Psoas muscle (tissue), 8 donors: ENCODE measurements around the gene ZBTB14. TPM values are rescaled to one million over a fixed set of nuclear protein-coding genes. Genes with fewer than 3 reads are reported as not detected.

Experiments used
- ATAC-seq, 4 donors: fragments of 200-7000 bp; cut with Tn5 transposase; one replicate each; pipeline ENCODE4 v1.9.1; 2020; ENCODE audit warnings: moderate library complexity in 3 of 4, mild to moderate bottlenecking in 2 of 4
- DNase-seq, 2 donors: peaks; one replicate each; pipeline ENCODE4 v3.0.0-alpha.2; 2020
- H3K27ac ChIP-seq: fragments of 200-600 bp; one replicate; pipeline ENCODE4 v1.8.0; 2022
- H3K27me3 ChIP-seq, 3 donors: fragments of 200-600 bp in 1 of 3; one replicate each; pipeline versions ENCODE4 v1.6.1 to v1.8.0; 2013 to 2022; ENCODE audit warnings: low read length in 2 of 3, mild to moderate bottlenecking in 2 of 3, moderate library complexity in 1 of 3; ENCODE audit not compliant: insufficient read depth in 3 of 3
- H3K36me3 ChIP-seq, 2 donors: fragments of 200-600 bp in 1 of 2; one replicate each; pipeline versions ENCODE4 v1.6.1 to v1.8.0; 2013 to 2022; ENCODE audit warnings: low read depth in 1 of 2, mild to moderate bottlenecking in 1 of 2, moderate library complexity in 1 of 2; ENCODE audit not compliant: insufficient read depth in 1 of 2
- H3K4me1 ChIP-seq: fragments of 200-600 bp; one replicate; pipeline ENCODE4 v1.8.0; 2022
- H3K4me3 ChIP-seq: fragments of 200-600 bp; one replicate; pipeline ENCODE4 v1.8.0; 2022; ENCODE audit warnings: mild to moderate bottlenecking
- H3K9me3 ChIP-seq: fragments of 200-600 bp; one replicate; pipeline ENCODE4 v1.8.0; 2022
- CTCF ChIP-seq: fragments of 200-600 bp; IDR thresholded peaks from one replicate; pipeline ENCODE4 v1.8.0; 2022; ENCODE audit warnings: antibody characterized with exemption
- WGBS, 3 donors: extraction: QIAGEN DNeasy Blood & Tissue Kit; methylation state at CpG; one replicate each; pipeline versions ENCODE4 v1.1.6 to v1.1.7; 2013; 5-methylcytosine and 5-hydroxymethylcytosine counted together
- intact Hi-C, 2 donors: fragments of 100-400 bp; cut with DNase I; formaldehyde crosslinking; loops; one replicate each; pipeline versions ENCODE4 v1.11.0 to v1.14.2; 2022
- polyA plus RNA-seq, 3 donors: library from polyadenylated mRNA; stranded (reverse); fragments of 200-250 nt; gene quantifications; one replicate each; pipeline ENCODE4 v1.2.3, GENCODE V29; 2013
- total RNA-seq, 4 donors: library from RNA; stranded (reverse); fragmentation: NEBNext Ultra II Directional in 2 of 4; extraction: Animal tissue kit (Norgen Biotek cat#: 25700) in 2 of 4; gene quantifications; one replicate each; pipeline versions ENCODE4 v1.2.1 to v1.2.4, GENCODE V29; 2021 to 2023
- donor health status: healthy with polysubstance abuse.
- donor health status: DM: no; HTN: no; CAD: no; lungs with moderate emphysema.
- donor health status: Bipolar disorder and iron deficiency.
- donor health status: healthy.
- donor health status: DM: yes; HTN: yes; CAD: no.
- donor health status: DM: no; HTN: no; CAD: no.
- donor health status: DM: no; HTN: no; CAD: no.
- donor health status: DM: yes; HTN: yes; CAD: no.

Gene ZBTB14
- total and polyA plus RNA-seq, 7 donors: 3.3 to 6.9 (median 4.2) TPM

- no peaks in the 10 kb centered on the region for H3K9me3 ChIP-seq
- H3K27ac ChIP-seq: peak overlapping the region; percentile 91
- 0 to 1% (median 0%) methylated on average over 32 to 58 of the region's 58 CpGs for WGBS, 3 donors
- intact Hi-C loops: no loop called here
- H3K27me3 ChIP-seq: no peaks in the 10 kb centered on the region
- peaks cover 10 to 31% of the 10 kb centered on the region in 2 donors for H3K36me3 ChIP-seq
- H3K4me3 ChIP-seq: peak overlapping the region; percentile 86
- H3K4me1 ChIP-seq: peaks cover 11% of the 10 kb centered on the region
- ATAC-seq (no peak), DNase-seq (peak; percentile 58 to 78)
- TF ChIP-seq CTCF: no peak
Measured at GRCh38 chr18:5294457-5295230, 882 bp downstream of the ZBTB14 start.

GRCh38 chr18:5294113-5294456 is 1.4 kb downstream of the ZBTB14 start:
- no peak for DNase-seq
- Histone ChIP-seq H3K4me3 (peak overlapping the region; percentile 86), H3K36me3 (peaks cover 10 to 36% of the 10 kb centered on the region in 2 donors), H3K9me3 (no peaks in the 10 kb centered on the region), H3K4me1 (peaks cover 11% of the 10 kb centered on the region), H3K27me3 (no peaks in the 10 kb centered on the region), H3K27ac (peak overlapping the region; percentile 91)
- ATAC-seq: no peak
- intact Hi-C loops: no loop called here
- WGBS, 3 donors: 54 to 67% (median 56%) methylated on average over 5 of the region's 5 CpGs
- no peak for TF ChIP-seq CTCF

- no peaks in the 10 kb centered on the region for H3K27me3 ChIP-seq
- peaks cover 10 to 36% of the 10 kb centered on the region in 2 donors for H3K36me3 ChIP-seq
- no peak for TF ChIP-seq CTCF
- H3K9me3 ChIP-seq: no peaks in the 10 kb centered on the region
- WGBS, 3 donors: 35 to 41% (median 35%) methylated on average over 2 of the region's 2 CpGs
- no peak overlapping the region for H3K27ac ChIP-seq
- no peak for ATAC-seq
- no peak for DNase-seq
- intact Hi-C loops: no loop called here
- peaks cover 8% of the 10 kb centered on the region for H3K4me1 ChIP-seq
- H3K4me3 ChIP-seq: no peak overlapping the region
Measured at GRCh38 chr18:5288517-5288935, 7.0 kb downstream of the ZBTB14 start.

- DNase-seq (no peak), ATAC-seq (no peak)
- Histone ChIP-seq H3K27me3 (no peaks in the 10 kb centered on the region), H3K36me3 (peaks cover 10 to 36% of the 10 kb centered on the region in 2 donors), H3K4me3 (no peak overlapping the region), H3K9me3 (no peaks in the 10 kb centered on the region), H3K4me1 (peaks cover 8% of the 10 kb centered on the region), H3K27ac (no peak overlapping the region)
- no peak for TF ChIP-seq CTCF
- 48 to 72% (median 69%) methylated on average over 2 of the region's 2 CpGs for WGBS, 3 donors
- intact Hi-C loops: no loop called here
Measured at GRCh38 chr18:5287854-5288253, 7.7 kb downstream of the ZBTB14 start.

GRCh38 chr18:5286525-5286924 is 9.0 kb downstream of the ZBTB14 start:
- no peak for ATAC-seq

More at GRCh38 chr18:5286525-5286924, 9.0 kb downstream of the ZBTB14 start:
- Histone ChIP-seq H3K4me3 (no peak overlapping the region), H3K36me3 (peaks cover 8 to 24% of the 10 kb centered on the region in 2 donors), H3K27me3 (no peaks in the 10 kb centered on the region), H3K4me1 (peaks cover 8% of the 10 kb centered on the region), H3K9me3 (no peaks in the 10 kb centered on the region), H3K27ac (no peak overlapping the region)
- no peak for TF ChIP-seq CTCF
- DNase-seq: no peak
- intact Hi-C loops: no loop called here
